GM12878 (cell line): ENCODE measurements around the gene SCCPDH. TPM values are rescaled to one million over a fixed set of nuclear protein-coding genes. Genes with fewer than 3 reads are reported as not detected.
A peak's percentile ranks its signal among the peaks of the same experiment; 100 is the strongest.

Experiments used
- ATAC-seq: fragments of 200-7000 bp; cut with Tn5 transposase; 3 replicates; pipeline ENCODE4 v1.9.1; 2020; ENCODE audit warnings: mild to moderate bottlenecking, moderate library complexity
- BruUV-seq: library from RNA; stranded (reverse); fragments of 400-500 nt; replicated peaks from 2 replicates; lab custom pipeline; 2021; lab: Mats Ljungman, UMichigan
- CTCF ChIA-PET: fragments of 300-600 bp; sonication (Branson Sonifier 250); formaldehyde crosslinking; extraction: SDS; loops from one replicate; lab custom pipeline; 2021; ENCODE audit warnings: inconsistent platforms; lab: Yijun Ruan, JAX
- POLR2A ChIA-PET: fragments of 350-600 bp; formaldehyde crosslinking; extraction: SDS; loops from one replicate; lab custom pipeline; 2021; ENCODE audit warnings: inconsistent platforms; lab: Charles Lee
- RAD21 ChIA-PET: fragments of 300-600 bp; sonication (Branson Sonifier 250); formaldehyde crosslinking; loops from one replicate; lab custom pipeline; 2023; ENCODE audit warnings: antibody characterized with exemption; ENCODE audit not compliant: unreplicated experiment; lab: Charles Lee
- SMC1A ChIA-PET: fragments of 300-600 bp; sonication (Branson Sonifier 250); formaldehyde crosslinking; loops from one replicate; lab custom pipeline; 2023; ENCODE audit not compliant: unreplicated experiment, uncharacterized antibody; lab: Charles Lee
- DNase-seq: peaks from one replicate; pipeline ENCODE4 v3.0.0-alpha.2; 2011; ENCODE audit warnings: low read depth, low spot score
- FAIRE-seq: peaks from 3 replicates; lab custom pipeline; 2011; peaks lifted over from hg19 to GRCh38; lab: Jason Lieb, UNC
- H2AFZ ChIP-seq: 2 replicates; pipeline ENCODE4 v1.6.0; 2011; ENCODE audit warnings: low read depth, low read length, control low read depth; ENCODE audit not compliant: control insufficient read depth
- H3K27ac ChIP-seq: 2 replicates; pipeline ENCODE4 v1.5.1; 2011; ENCODE audit warnings: control low read depth; ENCODE audit not compliant: control insufficient read depth, insufficient read depth
- H3K27me3 ChIP-seq, 2 experiments: replicated peaks in 1 of 2; 2 replicates each; pipeline versions ENCODE4 v1.6.0 to v1.6.1; 2011; ENCODE audit warnings: low read length in 1 of 2; ENCODE audit not compliant: control insufficient read depth in 2 of 2, insufficient read depth in 2 of 2
- H3K36me3 ChIP-seq, 2 experiments: 2 replicates each; pipeline ENCODE4 v1.5.1; 2011; ENCODE audit warnings: low read length in 1 of 2; ENCODE audit not compliant: control insufficient read depth in 2 of 2, insufficient read depth in 2 of 2
- H3K4me1 ChIP-seq: 2 replicates; pipeline ENCODE4 v1.6.1; 2011; ENCODE audit warnings: mild to moderate bottlenecking, low read length, moderate library complexity, mixed read lengths; ENCODE audit not compliant: control insufficient read depth, insufficient read depth
- H3K4me2 ChIP-seq: 2 replicates; pipeline ENCODE4 v1.6.0; 2011; ENCODE audit warnings: control low read depth; ENCODE audit not compliant: control insufficient read depth, insufficient read depth
- H3K4me3 ChIP-seq: fragments of 200-600 bp; sonication (generic); 2 replicates; pipeline ENCODE4 v1.5.1; 2016
- H3K79me2 ChIP-seq: 2 replicates; pipeline ENCODE4 v1.6.0; 2011; ENCODE audit warnings: low read length; ENCODE audit not compliant: control insufficient read depth, insufficient read depth
- H3K9ac ChIP-seq: 2 replicates; pipeline ENCODE4 v1.8.0; 2011; ENCODE audit warnings: low read length, control low read depth, mixed read lengths; ENCODE audit not compliant: control insufficient read depth, insufficient read depth
- H3K9me3 ChIP-seq: replicated peaks from 3 replicates; pipeline ENCODE4 v1.5.1; 2011; ENCODE audit warnings: mild to moderate bottlenecking, low read length; ENCODE audit not compliant: control insufficient read depth, insufficient read depth
- H4K20me1 ChIP-seq: 2 replicates; pipeline ENCODE4 v1.6.0; 2011; ENCODE audit not compliant: control insufficient read depth, insufficient read depth
- CEBPB ChIP-seq, 2 experiments: fragments of 150-350 bp in 1 of 2; IDR thresholded peaks; 2 replicates each; pipeline ENCODE4 v1.6.1; 2012 to 2014; ENCODE audit warnings: low read depth in 2 of 2, low read length in 2 of 2, borderline replicate concordance in 1 of 2, inconsistent platforms in 1 of 2
- CHD2 ChIP-seq: IDR thresholded peaks from 2 replicates; pipeline ENCODE4 v1.6.1; 2011; ENCODE audit warnings: low read depth, low read length, improper control_type of control experiment, borderline replicate concordance
- CREB1 ChIP-seq: IDR thresholded peaks from 2 replicates; pipeline ENCODE4 v1.6.1; 2012; ENCODE audit warnings: low read depth, mild to moderate bottlenecking, inconsistent platforms
- EZH2 ChIP-seq: IDR thresholded peaks from 2 replicates; pipeline ENCODE4 v1.6.1; 2012; ENCODE audit warnings: low read depth, mild to moderate bottlenecking, control low read depth, inconsistent platforms, low read length, borderline replicate concordance; ENCODE audit not compliant: control insufficient read depth
- FOS ChIP-seq: IDR thresholded peaks from 3 replicates; pipeline ENCODE4 v1.6.1; 2011; ENCODE audit warnings: borderline replicate concordance; ENCODE audit not compliant: insufficient read length; ENCODE audit errors: extremely low read depth
- HDGF ChIP-seq: fragments of 450-650 bp; IDR thresholded peaks from 2 replicates; pipeline ENCODE4 v1.6.1; 2016; ENCODE audit warnings: antibody characterized with exemption
- MEF2A ChIP-seq: IDR thresholded peaks from 2 replicates; pipeline ENCODE4 v1.6.1; 2011; ENCODE audit warnings: low read depth, mild to moderate bottlenecking, low read length, moderate library complexity; ENCODE audit not compliant: insufficient read depth
- MXI1 ChIP-seq: fragments of 150-350 bp; IDR thresholded peaks from 2 replicates; pipeline ENCODE4 v1.6.1; 2011; ENCODE audit warnings: low read depth, mild to moderate bottlenecking, inconsistent platforms, low read length, improper control_type of control experiment
- NFIC ChIP-seq: IDR thresholded peaks from 2 replicates; pipeline ENCODE4 v1.6.1; 2012; ENCODE audit warnings: low read depth, mild to moderate bottlenecking, inconsistent platforms, low read length, moderate library complexity
- NFXL1 ChIP-seq: fragments of 450-650 bp; IDR thresholded peaks from 2 replicates; pipeline ENCODE4 v1.6.1; 2017; ENCODE audit warnings: antibody characterized with exemption, mild to moderate bottlenecking, borderline replicate concordance
- POLR2AphosphoS5 ChIP-seq: IDR thresholded peaks from 2 replicates; pipeline ENCODE4 v1.6.1; 2011; ENCODE audit warnings: mild to moderate bottlenecking, low read length, inconsistent platforms
- SMARCA5 ChIP-seq: fragments of 450-650 bp; IDR thresholded peaks from 2 replicates; pipeline ENCODE4 v1.6.1; 2017; ENCODE audit warnings: mild to moderate bottlenecking
- SPI1 ChIP-seq: IDR thresholded peaks from 2 replicates; pipeline ENCODE4 v1.6.1; 2011; ENCODE audit warnings: low read depth, mild to moderate bottlenecking, low read length, moderate library complexity, borderline replicate concordance; ENCODE audit not compliant: insufficient read depth
- STAT1 ChIP-seq: fragments of 450-650 bp; conservative IDR thresholded peaks from 2 replicates; pipeline ENCODE4 v1.6.1; 2014; ENCODE audit warnings: antibody characterized with exemption, mild to moderate bottlenecking
- WGBS: methylation state at CpG from one replicate; pipeline ENCODE4 v1.1.6; 2016; ENCODE audit warnings: low lambda C conversion rate; ENCODE audit not compliant: insufficient replicate concordance, insufficient coverage; ENCODE audit errors: missing lambda C conversion rate; 5-methylcytosine and 5-hydroxymethylcytosine counted together
- in situ Hi-C: fragments of 300-500 bp; cut with MboI; formaldehyde crosslinking; loops from 9 replicates; pipeline ENCODE4 v1.14.3; 2018; ENCODE audit warnings: mixed read lengths
- intact Hi-C: fragments of 100-400 bp; cut with micrococcal nuclease; formaldehyde crosslinking; loops from one replicate; pipeline ENCODE4 v1.14.2; 2022; ENCODE audit not compliant: unreplicated experiment
- polyA plus RNA-seq, 11 experiments: library from polyadenylated mRNA; depleted of rRNA in 4 of 11; unstranded in 6 of 11; stranded (reverse) in 5 of 11; fragments of >200 nt; fragmentation: Nextera tagmentation in 4 of 11; fragmentation: Illumina TruSeq in 1 of 11; extraction: Ambion mirVana in 4 of 11; extraction: Trizol in 1 of 11; gene quantifications; 1 replicate in 1 of 11; 2 replicates in 10 of 11; pipeline versions ENCODE4 v1.2.1 to v1.2.3, GENCODE V29; 2011 to 2016; ENCODE audit warnings: inconsistent platforms in 2 of 11, missing spikeins in 2 of 11, low read depth in 1 of 11
- total RNA-seq, 4 experiments: library from RNA; depleted of rRNA in 3 of 4; stranded (reverse); fragments of >200 nt in 3 of 4; fragmentation: Illumina TruSeq in 1 of 4; extraction: Trizol in 1 of 4; gene quantifications; 2 replicates each; pipeline versions ENCODE4 v1.2.1 to v1.2.3, GENCODE V29; 2013 to 2021
- TF ChIP-seq, protein P1 (sequence below): IDR thresholded peaks from 2 replicates; pipeline ENCODE4 v1.6.1; 2012; ENCODE audit warnings: low read depth, low read length, improper control_type of control experiment
- TF ChIP-seq, protein P2 (sequence below): fragments of 450-650 bp; IDR thresholded peaks from 2 replicates; pipeline ENCODE4 v1.6.1; 2017; ENCODE audit warnings: mild to moderate bottlenecking, moderate library complexity
- TF ChIP-seq, protein P3 (sequence below): fragments of 450-650 bp; IDR thresholded peaks from 2 replicates; pipeline ENCODE4 v1.6.1; 2017; ENCODE audit warnings: mild to moderate bottlenecking, moderate library complexity

The SCCPDH gene
- total and polyA plus RNA-seq, 10 of the 15 experiments (the other 5 are each of a cell fraction or from before 2014, with no cell fraction given), result 5.4 to 44.8 (median 24.5) TPM

DNA sequence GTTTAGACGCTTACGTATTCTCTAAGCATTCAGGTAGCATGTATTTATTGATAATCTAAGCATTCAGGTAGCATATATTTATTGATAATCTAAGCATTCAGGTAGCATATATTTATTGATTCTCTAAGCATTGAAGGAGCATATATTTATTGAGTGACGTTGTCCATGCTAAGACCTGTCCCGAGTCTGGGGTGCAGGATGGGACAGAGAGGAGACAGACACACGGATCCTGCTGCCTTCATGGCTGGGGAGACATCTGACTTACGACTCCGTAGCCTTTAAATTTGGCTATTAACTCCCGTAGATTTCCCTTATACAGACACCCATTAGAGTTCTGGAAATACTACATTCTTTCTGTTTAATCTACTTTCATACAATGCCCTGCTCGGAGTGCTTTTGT is 982 bp downstream of the SCCPDH start:
- ATAC-seq, result no peak
- H4K20me1 ChIP-seq, result no peaks in the 10 kb centered on the region
- no peak overlapping the region for H3K9ac ChIP-seq
- H3K36me3 ChIP-seq, result no peaks in the 10 kb centered on the region
- H3K4me2 ChIP-seq, result peak overlapping the region; percentile 72; the same call in 1 of the 2 replicates
- peak overlapping the region; percentile 90 for H3K4me3 ChIP-seq
- H3K27ac ChIP-seq, result no peak overlapping the region
- no peak for DNase-seq
- POLR2A ChIA-PET, result interaction anchor here (1.4 kb wide), 1 partner anchor 207 kb away, joined by 5 read pairs; no protein-coding TSS in a partner anchor
- RAD21 ChIA-PET, result no interaction called here
- FAIRE-seq, result no peak
- H3K9me3 ChIP-seq, result peaks cover 7% of the 10 kb centered on the region; the same call in 2 of the 3 replicates
- CTCF ChIA-PET, result interaction anchor here (1.0 to 1.2 kb wide), 2 partner anchors 16 to 25 kb away, joined by 3 read pairs; no protein-coding TSS in a partner anchor
- BruUV-seq, result TSS peak; percentile 62
- in situ Hi-C loops (no loop called here), intact Hi-C loops (no loop called here)
- H3K27me3 ChIP-seq, result no peaks in the 10 kb centered on the region
- H3K4me1 ChIP-seq, result no peaks in the 10 kb centered on the region
- H3K79me2 ChIP-seq, result 0 out of 2 replicates have a peak, but pooled peaks cover 3% of the 10 kb centered on the region
- 59% methylated on average over 9 of the region's 9 CpGs for WGBS
- SMC1A ChIA-PET, result interaction anchor here (0.6 to 1.0 kb wide), 4 partner anchors 36 to 1073 kb away, joined by 3 read pairs; no protein-coding TSS in a partner anchor
- H2AFZ ChIP-seq, result peak overlapping the region; percentile 75; the same call in 1 of the 2 replicates
- TF ChIP-seq SMARCA5 (no peak), STAT1 (no peak), CEBPB (IDR thresholded peaks at IDR 0.05; ENCODE audit: borderline replicate concordance in 1 of 2, low read depth in 2 of 2, low read length in 2 of 2) (no peak), POLR2AphosphoS5 (no peak), EZH2 (no peak), HDGF (no peak), MXI1 (no peak), MEF2A (no peak), SPI1 (no peak), NFIC (no peak), CHD2 (no peak), NFXL1 (no peak), CREB1 (no peak), FOS (no peak)
- TF ChIP-seq, protein P1, sequence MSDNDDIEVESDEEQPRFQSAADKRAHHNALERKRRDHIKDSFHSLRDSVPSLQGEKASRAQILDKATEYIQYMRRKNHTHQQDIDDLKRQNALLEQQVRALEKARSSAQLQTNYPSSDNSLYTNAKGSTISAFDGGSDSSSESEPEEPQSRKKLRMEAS, result no peak
- TF ChIP-seq, protein P2, sequence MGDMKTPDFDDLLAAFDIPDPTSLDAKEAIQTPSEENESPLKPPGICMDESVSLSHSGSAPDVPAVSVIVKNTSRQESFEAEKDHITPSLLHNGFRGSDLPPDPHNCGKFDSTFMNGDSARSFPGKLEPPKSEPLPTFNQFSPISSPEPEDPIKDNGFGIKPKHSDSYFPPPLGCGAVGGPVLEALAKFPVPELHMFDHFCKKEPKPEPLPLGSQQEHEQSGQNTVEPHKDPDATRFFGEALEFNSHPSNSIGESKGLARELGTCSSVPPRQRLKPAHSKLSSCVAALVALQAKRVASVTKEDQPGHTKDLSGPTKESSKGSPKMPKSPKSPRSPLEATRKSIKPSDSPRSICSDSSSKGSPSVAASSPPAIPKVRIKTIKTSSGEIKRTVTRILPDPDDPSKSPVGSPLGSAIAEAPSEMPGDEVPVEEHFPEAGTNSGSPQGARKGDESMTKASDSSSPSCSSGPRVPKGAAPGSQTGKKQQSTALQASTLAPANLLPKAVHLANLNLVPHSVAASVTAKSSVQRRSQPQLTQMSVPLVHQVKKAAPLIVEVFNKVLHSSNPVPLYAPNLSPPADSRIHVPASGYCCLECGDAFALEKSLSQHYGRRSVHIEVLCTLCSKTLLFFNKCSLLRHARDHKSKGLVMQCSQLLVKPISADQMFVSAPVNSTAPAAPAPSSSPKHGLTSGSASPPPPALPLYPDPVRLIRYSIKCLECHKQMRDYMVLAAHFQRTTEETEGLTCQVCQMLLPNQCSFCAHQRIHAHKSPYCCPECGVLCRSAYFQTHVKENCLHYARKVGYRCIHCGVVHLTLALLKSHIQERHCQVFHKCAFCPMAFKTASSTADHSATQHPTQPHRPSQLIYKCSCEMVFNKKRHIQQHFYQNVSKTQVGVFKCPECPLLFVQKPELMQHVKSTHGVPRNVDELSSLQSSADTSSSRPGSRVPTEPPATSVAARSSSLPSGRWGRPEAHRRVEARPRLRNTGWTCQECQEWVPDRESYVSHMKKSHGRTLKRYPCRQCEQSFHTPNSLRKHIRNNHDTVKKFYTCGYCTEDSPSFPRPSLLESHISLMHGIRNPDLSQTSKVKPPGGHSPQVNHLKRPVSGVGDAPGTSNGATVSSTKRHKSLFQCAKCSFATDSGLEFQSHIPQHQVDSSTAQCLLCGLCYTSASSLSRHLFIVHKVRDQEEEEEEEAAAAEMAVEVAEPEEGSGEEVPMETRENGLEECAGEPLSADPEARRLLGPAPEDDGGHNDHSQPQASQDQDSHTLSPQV, result no peak
- TF ChIP-seq, protein P3, sequence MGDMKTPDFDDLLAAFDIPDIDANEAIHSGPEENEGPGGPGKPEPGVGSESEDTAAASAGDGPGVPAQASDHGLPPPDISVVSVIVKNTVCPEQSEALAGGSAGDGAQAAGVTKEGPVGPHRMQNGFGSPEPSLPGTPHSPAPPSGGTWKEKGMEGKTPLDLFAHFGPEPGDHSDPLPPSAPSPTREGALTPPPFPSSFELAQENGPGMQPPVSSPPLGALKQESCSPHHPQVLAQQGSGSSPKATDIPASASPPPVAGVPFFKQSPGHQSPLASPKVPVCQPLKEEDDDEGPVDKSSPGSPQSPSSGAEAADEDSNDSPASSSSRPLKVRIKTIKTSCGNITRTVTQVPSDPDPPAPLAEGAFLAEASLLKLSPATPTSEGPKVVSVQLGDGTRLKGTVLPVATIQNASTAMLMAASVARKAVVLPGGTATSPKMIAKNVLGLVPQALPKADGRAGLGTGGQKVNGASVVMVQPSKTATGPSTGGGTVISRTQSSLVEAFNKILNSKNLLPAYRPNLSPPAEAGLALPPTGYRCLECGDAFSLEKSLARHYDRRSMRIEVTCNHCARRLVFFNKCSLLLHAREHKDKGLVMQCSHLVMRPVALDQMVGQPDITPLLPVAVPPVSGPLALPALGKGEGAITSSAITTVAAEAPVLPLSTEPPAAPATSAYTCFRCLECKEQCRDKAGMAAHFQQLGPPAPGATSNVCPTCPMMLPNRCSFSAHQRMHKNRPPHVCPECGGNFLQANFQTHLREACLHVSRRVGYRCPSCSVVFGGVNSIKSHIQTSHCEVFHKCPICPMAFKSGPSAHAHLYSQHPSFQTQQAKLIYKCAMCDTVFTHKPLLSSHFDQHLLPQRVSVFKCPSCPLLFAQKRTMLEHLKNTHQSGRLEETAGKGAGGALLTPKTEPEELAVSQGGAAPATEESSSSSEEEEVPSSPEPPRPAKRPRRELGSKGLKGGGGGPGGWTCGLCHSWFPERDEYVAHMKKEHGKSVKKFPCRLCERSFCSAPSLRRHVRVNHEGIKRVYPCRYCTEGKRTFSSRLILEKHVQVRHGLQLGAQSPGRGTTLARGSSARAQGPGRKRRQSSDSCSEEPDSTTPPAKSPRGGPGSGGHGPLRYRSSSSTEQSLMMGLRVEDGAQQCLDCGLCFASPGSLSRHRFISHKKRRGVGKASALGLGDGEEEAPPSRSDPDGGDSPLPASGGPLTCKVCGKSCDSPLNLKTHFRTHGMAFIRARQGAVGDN, result no peak
